K562 (cell line): Measurements from ENCODE around the gene ZNF831. TPM values are rescaled to one million over a fixed set of nuclear protein-coding genes. Genes with fewer than 3 reads are reported as not detected.

Experiments used
- ATAC-seq: fragments of 200-7000 bp; cut with Tn5 transposase; 3 replicates; pipeline ENCODE4 v1.9.1; 2020; ENCODE audit warnings: moderate library complexity
- BruUV-seq: library from RNA; stranded (reverse); fragments of 400-500 nt; replicated peaks from 2 replicates; lab custom pipeline; 2021; lab: Mats Ljungman, UMichigan
- CTCF ChIA-PET: fragments of 300-600 bp; formaldehyde crosslinking; extraction: SDS; loops from one replicate; lab custom pipeline; 2021; ENCODE audit warnings: low intra/inter-chr PET ratio; lab: Yijun Ruan, JAX
- POLR2A ChIA-PET: fragments of 300-600, 350-650 bp; sonication (Branson Sonifier 250); formaldehyde crosslinking; extraction: SDS; loops from one replicate; lab custom pipeline; 2021; ENCODE audit warnings: antibody characterized with exemption, inconsistent platforms; lab: Yijun Ruan, JAX
- DNase-seq, 4 experiments: peaks; one replicate each; pipeline versions ENCODE4 v3.0.0 to v3.0.0-alpha.2; 2011 to 2018; ENCODE audit warnings: low spot score in 3 of 4, mixed read lengths in 3 of 4; ENCODE audit errors: extremely low read depth in 1 of 4
- FAIRE-seq: peaks from 2 replicates; lab custom pipeline; 2011; peaks lifted over from hg19 to GRCh38; lab: Jason Lieb, UNC
- H2AFZ ChIP-seq: 2 replicates; pipeline ENCODE4 v1.6.0; 2011; ENCODE audit warnings: low read depth, low read length, control low read depth, inconsistent platforms
- H3K27ac ChIP-seq: fragments of 200-600 bp; 3 replicates; pipeline ENCODE4 v1.8.0; 2011; ENCODE audit warnings: low read depth, mild to moderate bottlenecking, control low read depth, inconsistent platforms, low read length, moderate library complexity, mixed read lengths; ENCODE audit errors: extremely low read depth
- H3K27me3 ChIP-seq, 2 experiments: fragments of 300-600 bp in 1 of 2; 2 replicates in 1 of 2; 3 replicates in 1 of 2; pipeline versions ENCODE4 v1.6.0 to v1.8.0; 2011; ENCODE audit warnings: inconsistent platforms in 2 of 2, low read length in 2 of 2, mild to moderate bottlenecking in 1 of 2, mixed read lengths in 1 of 2, moderate library complexity in 1 of 2; ENCODE audit not compliant: control insufficient read depth in 2 of 2, insufficient read depth in 2 of 2
- H3K36me3 ChIP-seq: fragments of 300-600 bp; 3 replicates; pipeline ENCODE4 v1.8.0; 2011; ENCODE audit warnings: mild to moderate bottlenecking, low read length, inconsistent platforms; ENCODE audit not compliant: control insufficient read depth, insufficient read depth
- H3K4me1 ChIP-seq, 2 experiments: fragments of 200-600 bp in 1 of 2; replicated peaks in 1 of 2; 2 replicates in 1 of 2; 3 replicates in 1 of 2; pipeline versions ENCODE4 v1.5.1 to v1.8.0; 2011; ENCODE audit warnings: inconsistent platforms in 2 of 2, low read length in 2 of 2, mild to moderate bottlenecking in 1 of 2, mixed read lengths in 1 of 2, moderate library complexity in 1 of 2; ENCODE audit not compliant: control insufficient read depth in 2 of 2, insufficient read depth in 2 of 2
- H3K4me2 ChIP-seq: 2 replicates; pipeline ENCODE4 v1.6.1; 2011; ENCODE audit warnings: low read length, control low read depth, inconsistent platforms, mixed read lengths; ENCODE audit not compliant: insufficient read depth
- H3K4me3 ChIP-seq: fragments of 200-600 bp; sonication (generic), shearing (Covaris generic); 2 replicates; pipeline ENCODE4 v1.5.1; 2016; ENCODE audit warnings: control low read depth, inconsistent platforms
- H3K79me2 ChIP-seq: fragments of 200-600 bp; 3 replicates; pipeline ENCODE4 v1.8.0; 2011; ENCODE audit warnings: low read length, inconsistent platforms; ENCODE audit not compliant: control insufficient read depth, insufficient read depth
- H3K9ac ChIP-seq, 2 experiments: 2 replicates each; pipeline versions ENCODE4 v1.6.0 to v1.6.1; 2011; ENCODE audit warnings: low read depth in 2 of 2, low read length in 2 of 2, control low read depth in 1 of 2, inconsistent platforms in 1 of 2, mild to moderate bottlenecking in 1 of 2, mixed read lengths in 1 of 2; ENCODE audit not compliant: insufficient read depth in 1 of 2
- H3K9me1 ChIP-seq: one replicate; pipeline ENCODE4 v1.6.0; 2011; ENCODE audit warnings: inconsistent platforms, mild to moderate bottlenecking, low read length, moderate library complexity; ENCODE audit not compliant: control insufficient read depth, insufficient read depth
- H3K9me3 ChIP-seq: replicated peaks from 2 replicates; pipeline ENCODE4 v1.5.1; 2011; ENCODE audit warnings: low read depth, low read length, inconsistent platforms; ENCODE audit not compliant: control insufficient read depth, insufficient read depth
- H4K20me1 ChIP-seq: replicated peaks from 2 replicates; pipeline ENCODE4 v1.6.1; 2011; ENCODE audit warnings: low read length, inconsistent platforms, mixed read lengths; ENCODE audit not compliant: control insufficient read depth, insufficient read depth
- CEBPG ChIP-seq, 3 experiments: fragments of 200-800 bp in 1 of 3; sonication (Bioruptor generic) in 1 of 3; sonication (generic) in 1 of 3; formaldehyde crosslinking in 1 of 3; IDR thresholded peaks in 2 of 3; conservative IDR thresholded peaks in 1 of 3; 2 replicates each; pipeline versions ENCODE4 v1.6.1 to v1.8.0; 2016 to 2022; ENCODE audit warnings: missing compliant biosample characterization in 2 of 3, missing genetic modification characterization in 2 of 3, mild to moderate bottlenecking in 1 of 3, missing genetic modification reagents in 1 of 3
- HCFC1 ChIP-seq: IDR thresholded peaks from 2 replicates; pipeline ENCODE4 v1.6.1; 2012; ENCODE audit warnings: low read depth, low read length, improper control_type of control experiment
- KDM4B ChIP-seq, 2 experiments: fragments of 450-650 bp in 1 of 2; sonication (generic) in 1 of 2; IDR thresholded peaks; 2 replicates each; pipeline ENCODE4 v1.6.1; 2016 to 2017; ENCODE audit warnings: borderline replicate concordance in 2 of 2, antibody characterized with exemption in 1 of 2, low read depth in 1 of 2, mild to moderate bottlenecking in 1 of 2
- ZNF165 ChIP-seq: fragments of 250-450 bp; sonication (Bioruptor Pico); IDR thresholded peaks from 2 replicates; pipeline ENCODE4 v1.4.0; 2020; ENCODE audit warnings: borderline replicate concordance
- WGBS: fragments of 100-300 bp; shearing (Covaris generic); methylation state at CpG from one replicate; pipeline ENCODE4 v1.1.6; 2016; ENCODE audit warnings: low coverage, mixed read lengths; ENCODE audit not compliant: insufficient coverage; ENCODE audit errors: missing lambda C conversion rate; 5-methylcytosine and 5-hydroxymethylcytosine counted together
- in situ Hi-C: fragments of 300-500 bp; cut with MboI; formaldehyde crosslinking; loops from 4 replicates; pipeline ENCODE4 v1.15.0; 2018; ENCODE audit warnings: inconsistent platforms, mixed read lengths
- intact Hi-C: fragments of 100-400 bp; cut with micrococcal nuclease; formaldehyde crosslinking; loops from 2 replicates; pipeline ENCODE4 v1.14.2; 2022
- polyA plus RNA-seq, 8 experiments: library from polyadenylated mRNA; depleted of rRNA in 4 of 8; stranded (reverse) in 5 of 8; unstranded in 3 of 8; fragments of >200 nt; fragmentation: Nextera tagmentation in 2 of 8; fragmentation: Illumina TruSeq in 1 of 8; extraction: Ambion mirVana in 2 of 8; extraction: Trizol in 1 of 8; gene quantifications; 2 replicates each; pipeline versions ENCODE4 v1.2.1 to v1.2.3, GENCODE V29; 2011 to 2014; ENCODE audit warnings: inconsistent platforms in 1 of 8, missing spikeins in 1 of 8
- total RNA-seq, 7 experiments: library from RNA; depleted of rRNA in 6 of 7; stranded (reverse); fragments of >200 nt in 6 of 7; fragmentation: Illumina TruSeq in 2 of 7; extraction: Trizol in 2 of 7; gene quantifications; 2 replicates each; pipeline versions ENCODE4 v1.2.1 to v1.2.3, GENCODE V29; 2011 to 2021; ENCODE audit warnings: low replicate concordance in 1 of 7

The ZNF831 gene
- total and polyA plus RNA-seq, 9 of the 15 experiments (the other 6 are each of a cell fraction or from before 2014, with no cell fraction given), result not detected

- Histone ChIP-seq H3K9me1 (no peaks in the 10 kb centered on the region), H3K4me1 (no peaks in the 10 kb centered on the region), H3K79me2 (no peaks in the 10 kb centered on the region), H3K27me3 (peaks cover 0 to 2% of the 10 kb centered on the region in 2 experiments; a peak in 2 of 5 replicates), H3K9ac (no peak overlapping the region)
- ATAC-seq (no peak), DNase-seq (no peak)
- in situ Hi-C loops, result no loop called here
- no peak for TF ChIP-seq KDM4B (IDR thresholded peaks at IDR 0.05; ENCODE audit: borderline replicate concordance in 2 of 2, low read depth in 1 of 2)
- TF ChIP-seq HCFC1, result no peak
- TF ChIP-seq CEBPG (CRISPR knock-in tag; IDR thresholded peaks at IDR 0.05), result no peak
- no peak for TF ChIP-seq CEBPG (tag; conservative IDR thresholded peaks at IDR 0.05 in 1 of 2, IDR thresholded peaks at IDR 0.05 in 1 of 2)
- no peak for TF ChIP-seq ZNF165
- TF ChIP-seq, all 486 proteins: peak for 0
- ChIA-PET CTCF (no interaction called here), POLR2A (interaction anchor here (0.7 to 1.1 kb wide), 2 partner anchors 9 to 12 kb away, joined by 3 to 4 read pairs; no protein-coding TSS in a partner anchor)
- Histone ChIP-seq H3K4me2 (no peak overlapping the region), H3K9me3 (no peaks in the 10 kb centered on the region), H2AFZ (no peak overlapping the region), H4K20me1 (no peaks in the 10 kb centered on the region), H3K27ac (no peak overlapping the region), H3K4me3 (no peak overlapping the region), H3K36me3 (no peaks in the 10 kb centered on the region)
- no TSS peak for BruUV-seq
- no peak for FAIRE-seq
- 0% methylated on average over 1 of the region's 1 CpG for WGBS
- intact Hi-C loops, result no loop called here
Observed at GRCh38 chr20:59165396-59165795, 1.8 kb downstream of the ZNF831 start.
